HepG2 (cell line): ENCODE results near the gene TMEM269. TPM values are rescaled to one million over a fixed set of nuclear protein-coding genes. Genes with fewer than 3 reads are reported as not detected.
A peak's percentile ranks its signal among the peaks of the same experiment; 100 is the strongest.

Source experiments
- CEBPG ChIP-seq: IDR thresholded peaks from 2 replicates; pipeline ENCODE4 v1.6.1; 2016
- DMAP1 ChIP-seq: IDR thresholded peaks from 2 replicates; pipeline ENCODE4 v1.6.1; 2016
- DPF2 ChIP-seq: sonication (generic); formaldehyde crosslinking; IDR thresholded peaks from 2 replicates; pipeline ENCODE4 v1.4.0; 2020; ENCODE audit warnings: mild to moderate bottlenecking, low read depth, missing genetic modification reagents, borderline replicate concordance
- ERF ChIP-seq: IDR thresholded peaks from 2 replicates; pipeline ENCODE4 v1.6.1; 2018; ENCODE audit warnings: missing biosample characterization, missing genetic modification reagents
- FOXA1 ChIP-seq, 2 experiments: fragments of 450-650 bp in 1 of 2; sonication (generic) in 1 of 2; formaldehyde crosslinking in 1 of 2; IDR thresholded peaks; 2 replicates each; pipeline versions ENCODE4 v1.4.0 to v1.6.1; 2016 to 2020; ENCODE audit warnings: missing genetic modification reagents in 1 of 2
- HNF4G ChIP-seq, 2 experiments: sonication (generic) in 1 of 2; formaldehyde crosslinking in 1 of 2; IDR thresholded peaks; 2 replicates each; pipeline versions ENCODE4 v1.4.0 to v1.6.1; 2011 to 2020; ENCODE audit warnings: borderline replicate concordance in 2 of 2, low read depth in 2 of 2, mild to moderate bottlenecking in 2 of 2, low read length in 1 of 2, missing genetic modification reagents in 1 of 2, moderate library complexity in 1 of 2
- HOXA7 ChIP-seq: sonication (generic); formaldehyde crosslinking; IDR thresholded peaks from 2 replicates; pipeline ENCODE4 v1.8.1; 2022; ENCODE audit warnings: mild to moderate bottlenecking, missing genetic modification reagents, moderate library complexity
- KMT2B ChIP-seq: IDR thresholded peaks from 2 replicates; pipeline ENCODE4 v1.6.1; 2016; ENCODE audit warnings: missing genetic modification reagents, missing compliant biosample characterization
- MIXL1 ChIP-seq: IDR thresholded peaks from 2 replicates; pipeline ENCODE4 v1.6.1; 2016
- SKI ChIP-seq: fragments of 450-650 bp; IDR thresholded peaks from one replicate; pipeline ENCODE4 v1.6.1; 2018; ENCODE audit warnings: mild to moderate bottlenecking; ENCODE audit not compliant: partially characterized antibody
- SPEN ChIP-seq: sonication (generic); formaldehyde crosslinking; IDR thresholded peaks from 2 replicates; pipeline ENCODE4 v1.5.1; 2020; ENCODE audit warnings: low read depth, mild to moderate bottlenecking, missing genetic modification reagents
- SSRP1 ChIP-seq: IDR thresholded peaks from 2 replicates; pipeline ENCODE4 v1.6.1; 2016; ENCODE audit warnings: control low read depth
- XRCC5 ChIP-seq: fragments of 200-400 bp; formaldehyde crosslinking; optimal IDR thresholded peaks from 2 replicates; pipeline ENCODE3; 2017; ENCODE audit warnings: mild to moderate bottlenecking, low read length
- ZNF124 ChIP-seq: sonication (generic); formaldehyde crosslinking; IDR thresholded peaks from 2 replicates; pipeline ENCODE4 v1.4.0; 2020; ENCODE audit warnings: missing genetic modification reagents
- ZNF225 ChIP-seq: sonication (generic); formaldehyde crosslinking; IDR thresholded peaks from 2 replicates; pipeline ENCODE4 v1.4.0; 2020; ENCODE audit warnings: mild to moderate bottlenecking, missing genetic modification reagents
- ZNF260 ChIP-seq: sonication (generic); formaldehyde crosslinking; IDR thresholded peaks from 2 replicates; pipeline ENCODE4 v1.4.0; 2020; ENCODE audit warnings: missing genetic modification reagents, low read depth, mild to moderate bottlenecking, borderline replicate concordance
- ZNF329 ChIP-seq: sonication (generic); formaldehyde crosslinking; IDR thresholded peaks from 2 replicates; pipeline ENCODE4 v1.9.0; 2021; ENCODE audit warnings: low read depth, mild to moderate bottlenecking, missing genetic modification reagents
- ZNF354B ChIP-seq: sonication (generic); formaldehyde crosslinking; IDR thresholded peaks from 2 replicates; pipeline ENCODE4 v1.8.0; 2022; ENCODE audit warnings: mild to moderate bottlenecking, missing genetic modification reagents
- ZNF367 ChIP-seq: sonication (generic); formaldehyde crosslinking; IDR thresholded peaks from 2 replicates; pipeline ENCODE4 v1.4.0; 2020; ENCODE audit warnings: missing genetic modification reagents, borderline replicate concordance
- ZNF383 ChIP-seq: sonication (generic); formaldehyde crosslinking; IDR thresholded peaks from 2 replicates; pipeline ENCODE4 v1.4.0; 2020; ENCODE audit warnings: missing genetic modification reagents, mild to moderate bottlenecking, borderline replicate concordance
- ZNF430 ChIP-seq: sonication (generic); formaldehyde crosslinking; IDR thresholded peaks from 2 replicates; pipeline ENCODE4 v1.9.0; 2021; ENCODE audit warnings: mild to moderate bottlenecking, missing genetic modification reagents
- ZNF558 ChIP-seq: sonication (generic); formaldehyde crosslinking; IDR thresholded peaks from 2 replicates; pipeline ENCODE4 v1.9.0; 2022; ENCODE audit warnings: mild to moderate bottlenecking, missing genetic modification reagents, borderline replicate concordance
- ZNF7 ChIP-seq: IDR thresholded peaks from 2 replicates; pipeline ENCODE4 v1.6.1; 2016; ENCODE audit warnings: missing biosample characterization, missing genetic modification reagents
- ZNF773 ChIP-seq: sonication (generic); formaldehyde crosslinking; IDR thresholded peaks from 2 replicates; pipeline ENCODE4 v1.4.0; 2020; ENCODE audit warnings: missing genetic modification reagents, borderline replicate concordance
- polyA plus RNA-seq, 8 experiments: library from polyadenylated mRNA; depleted of rRNA in 3 of 8; stranded (reverse) in 7 of 8; unstranded in 1 of 8; fragments of >200 nt; fragmentation: Illumina TruSeq in 4 of 8; extraction: Trizol in 4 of 8; gene quantifications; 2 replicates each; pipeline versions ENCODE4 v1.2.1 to v1.2.3, GENCODE V29; 2011 to 2016; ENCODE audit warnings: low read depth in 4 of 8, missing spikeins in 1 of 8, mixed read lengths in 1 of 8; ENCODE audit not compliant: insufficient read depth in 1 of 8
- total RNA-seq, 5 experiments: library from RNA; depleted of rRNA; stranded (reverse); fragments of >200 nt; fragmentation: Illumina TruSeq; extraction: Trizol; gene quantifications; 2 replicates each; pipeline ENCODE4 v1.2.3, GENCODE V29; 2016; ENCODE audit warnings: low read depth in 1 of 5
- TF ChIP-seq, protein P1 (sequence below): sonication (generic); formaldehyde crosslinking; IDR thresholded peaks from 2 replicates; pipeline ENCODE4 v1.5.0; 2020; ENCODE audit warnings: mild to moderate bottlenecking, low read depth, missing genetic modification reagents, borderline replicate concordance
- TF ChIP-seq, protein P2 (sequence below), 2 experiments: sonication (generic) in 1 of 2; formaldehyde crosslinking in 1 of 2; IDR thresholded peaks; 2 replicates each; pipeline versions ENCODE4 v1.4.0 to v1.6.1; 2016 to 2020; ENCODE audit warnings: borderline replicate concordance in 1 of 2, low read depth in 1 of 2, mild to moderate bottlenecking in 1 of 2, missing genetic modification reagents in 1 of 2

Gene TMEM269
- total and polyA plus RNA-seq, 2 of the 13 experiments (the other 11 are each of a cell fraction or from before 2014, with no cell fraction given), result 0.15 to 0.21 TPM

DNA sequence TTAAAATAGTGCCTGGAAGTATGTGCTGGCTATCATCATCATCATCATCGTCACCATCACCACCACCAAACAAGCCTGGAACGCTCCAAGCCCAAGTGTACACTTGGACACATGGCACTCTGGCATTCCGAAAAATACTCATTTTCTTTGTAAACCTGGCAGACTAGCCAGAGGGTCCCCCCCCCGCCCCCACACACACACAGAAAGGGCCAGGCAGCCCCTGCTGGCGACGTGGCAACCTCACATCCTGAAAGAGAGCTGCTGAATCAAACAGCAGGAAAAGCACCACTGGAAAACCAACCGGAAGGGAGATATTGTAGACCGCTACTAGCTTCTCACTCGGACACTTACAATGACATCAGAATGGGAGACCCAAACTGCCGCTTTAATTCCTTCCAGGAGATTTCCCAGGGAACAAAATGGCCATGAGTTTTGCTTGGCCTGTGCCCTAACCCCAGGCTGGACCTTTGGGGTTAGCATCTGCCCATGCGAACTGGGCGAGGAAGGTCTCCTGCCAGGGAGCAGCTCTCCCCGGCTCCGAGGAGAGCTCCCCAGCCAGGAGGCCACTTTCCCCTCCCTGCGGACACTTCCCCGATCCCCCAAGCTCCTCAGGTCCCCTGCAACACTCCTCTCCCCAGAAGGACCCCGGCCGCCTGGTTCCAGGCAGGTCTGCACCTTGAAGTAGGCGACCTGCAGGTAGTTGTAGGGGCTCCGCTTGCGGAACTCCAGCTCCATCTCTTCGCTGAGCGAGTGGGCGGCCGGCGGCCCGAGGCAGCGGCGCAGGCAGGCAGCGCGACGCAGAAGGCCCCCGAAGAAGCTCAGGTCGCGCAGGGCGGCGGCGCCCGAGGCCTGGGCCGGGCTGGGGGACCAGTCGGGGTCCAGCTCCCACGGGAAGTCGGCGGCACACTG, 18.7 kb upstream of the TMEM269 start (continued):
- TF ChIP-seq, protein P1, sequence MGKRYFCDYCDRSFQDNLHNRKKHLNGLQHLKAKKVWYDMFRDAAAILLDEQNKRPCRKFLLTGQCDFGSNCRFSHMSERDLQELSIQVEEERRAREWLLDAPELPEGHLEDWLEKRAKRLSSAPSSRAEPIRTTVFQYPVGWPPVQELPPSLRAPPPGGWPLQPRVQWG (CRISPR knock-in tag), result no peak
- TF ChIP-seq ZNF7 (CRISPR knock-in tag) (no peak), ZNF773 (CRISPR knock-in tag) (no peak), ERF (0 out of 2 replicates have a peak, but pooled peaks have one; percentile 30), SSRP1 (no peak), ZNF225 (CRISPR knock-in tag) (peak; percentile 60; the same call in 1 of the 2 replicates), SKI (no peak), FOXA1 (IDR thresholded peaks at IDR 0.05) (no peak), FOXA1 (CRISPR knock-in tag; IDR thresholded peaks at IDR 0.05) (0 out of 2 replicates have a peak, but pooled peaks have one; percentile 5), MIXL1 (CRISPR knock-in tag) (no peak), ZNF558 (CRISPR knock-in tag) (0 out of 2 replicates have a peak, but pooled peaks have one; percentile 35), ZNF367 (no peak), CEBPG (CRISPR knock-in tag) (no peak), ZNF430 (CRISPR knock-in tag) (peak; percentile 73; the same call in 1 of the 2 replicates), ZNF260 (no peak), XRCC5 (peak; percentile 73), SPEN (CRISPR knock-in tag) (no peak), HOXA7 (CRISPR knock-in tag) (no peak), DPF2 (CRISPR knock-in tag) (no peak), ZNF383 (CRISPR knock-in tag) (no peak; the same call in 1 of the 2 replicates), HNF4G (IDR thresholded peaks at IDR 0.05; ENCODE audit: borderline replicate concordance, low read depth, low read length) (no peak), HNF4G (CRISPR knock-in tag; IDR thresholded peaks at IDR 0.05; ENCODE audit: borderline replicate concordance, low read depth) (no peak), KMT2B (CRISPR knock-in tag) (no peak), ZNF124 (CRISPR knock-in tag) (0 out of 2 replicates have a peak, but pooled peaks have one; percentile 54), DMAP1 (peak; percentile 38; the same call in 1 of the 2 replicates), ZNF354B (0 out of 2 replicates have a peak, but pooled peaks have one; percentile 95), ZNF329 (CRISPR knock-in tag) (no peak)
- TF ChIP-seq, protein P2, sequence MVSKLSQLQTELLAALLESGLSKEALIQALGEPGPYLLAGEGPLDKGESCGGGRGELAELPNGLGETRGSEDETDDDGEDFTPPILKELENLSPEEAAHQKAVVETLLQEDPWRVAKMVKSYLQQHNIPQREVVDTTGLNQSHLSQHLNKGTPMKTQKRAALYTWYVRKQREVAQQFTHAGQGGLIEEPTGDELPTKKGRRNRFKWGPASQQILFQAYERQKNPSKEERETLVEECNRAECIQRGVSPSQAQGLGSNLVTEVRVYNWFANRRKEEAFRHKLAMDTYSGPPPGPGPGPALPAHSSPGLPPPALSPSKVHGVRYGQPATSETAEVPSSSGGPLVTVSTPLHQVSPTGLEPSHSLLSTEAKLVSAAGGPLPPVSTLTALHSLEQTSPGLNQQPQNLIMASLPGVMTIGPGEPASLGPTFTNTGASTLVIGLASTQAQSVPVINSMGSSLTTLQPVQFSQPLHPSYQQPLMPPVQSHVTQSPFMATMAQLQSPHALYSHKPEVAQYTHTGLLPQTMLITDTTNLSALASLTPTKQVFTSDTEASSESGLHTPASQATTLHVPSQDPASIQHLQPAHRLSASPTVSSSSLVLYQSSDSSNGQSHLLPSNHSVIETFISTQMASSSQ (IDR thresholded peaks at IDR 0.05; ENCODE audit: low read depth), result no peak
- TF ChIP-seq, protein P2 (CRISPR knock-in tag; IDR thresholded peaks at IDR 0.05; ENCODE audit: borderline replicate concordance), result no peak
